HG03354 (cell line): Measurements from ENCODE around the gene EXOC3.
"Not testable (repeated sequence)": the region's sequence is repeated elsewhere in the genome, so short reads cannot be mapped to it uniquely, and the experiment has no call there.

Experiments used
- ATAC-seq: cut with Tn5 transposase; IDR thresholded peaks from one replicate; pipeline ENCODE4 v1.9.1; 2021; ENCODE audit warnings: mild to moderate bottlenecking; ENCODE audit not compliant: unreplicated experiment, poor library complexity, severe bottlenecking

Gene EXOC3

DNA sequence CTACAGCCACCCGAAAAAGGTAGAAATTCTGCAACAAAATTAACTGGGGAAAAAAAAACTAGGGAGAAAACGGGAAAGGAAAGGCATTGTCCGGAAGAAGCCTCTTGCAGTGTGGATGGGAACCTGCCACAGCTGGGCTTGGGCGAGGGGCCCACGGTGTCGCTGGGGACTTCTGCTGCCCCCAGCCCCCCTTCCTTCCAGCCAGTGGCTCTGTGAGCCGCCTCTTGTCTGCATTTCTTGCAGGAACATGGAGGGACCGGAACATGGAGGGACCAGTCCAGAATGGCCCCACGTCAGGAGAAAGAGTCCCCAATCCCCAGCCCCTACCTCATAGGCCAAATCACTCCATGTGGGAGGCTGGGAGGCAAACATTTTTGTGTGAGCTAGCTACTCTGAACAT lies 36.9 kb upstream of the EXOC3 start:
- ATAC-seq = no peak

DNA sequence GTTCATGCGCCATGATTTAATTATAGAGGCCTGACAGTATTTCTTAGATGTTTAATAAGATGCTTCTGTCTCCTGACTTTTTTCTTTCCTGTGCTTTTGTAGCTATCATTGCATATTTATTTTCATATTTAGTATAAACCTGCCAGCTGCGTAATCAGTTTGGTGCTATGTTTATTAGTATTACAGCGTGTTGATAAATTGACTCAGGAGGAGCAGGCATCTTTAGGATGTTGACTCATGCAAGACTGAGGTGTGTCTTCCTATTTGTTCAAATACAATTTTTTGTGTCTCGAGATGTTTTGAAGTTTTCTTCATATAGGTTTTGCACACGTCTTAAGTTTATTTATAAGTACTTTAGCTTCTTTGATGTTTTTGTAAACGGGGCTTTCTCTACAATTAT lies 35.9 kb upstream of the EXOC3 start:
- no peak for ATAC-seq

DNA sequence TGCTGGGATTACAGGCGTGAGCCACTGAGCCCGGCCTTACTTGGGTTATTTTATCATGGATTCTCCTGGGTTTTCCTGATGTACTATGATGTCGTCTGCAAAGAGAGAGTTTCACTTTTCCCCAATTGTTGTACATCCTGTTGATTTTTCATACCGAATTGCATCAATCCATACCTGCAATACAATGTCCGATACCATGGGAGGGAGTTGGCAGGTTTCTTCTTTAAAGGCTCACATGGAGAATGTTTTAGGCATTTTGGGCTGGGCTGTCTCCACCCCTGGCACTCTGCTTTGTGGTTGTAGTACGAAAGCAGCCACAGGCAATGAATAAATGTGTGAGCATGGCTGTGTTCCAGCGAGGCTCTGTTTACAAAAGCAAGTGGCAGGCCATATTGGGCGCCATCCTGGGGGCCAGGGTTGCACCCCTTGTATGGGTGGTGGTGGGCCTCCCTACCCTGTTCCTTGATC lies 35.1 kb upstream of the EXOC3 start:
- ATAC-seq = no peak

DNA sequence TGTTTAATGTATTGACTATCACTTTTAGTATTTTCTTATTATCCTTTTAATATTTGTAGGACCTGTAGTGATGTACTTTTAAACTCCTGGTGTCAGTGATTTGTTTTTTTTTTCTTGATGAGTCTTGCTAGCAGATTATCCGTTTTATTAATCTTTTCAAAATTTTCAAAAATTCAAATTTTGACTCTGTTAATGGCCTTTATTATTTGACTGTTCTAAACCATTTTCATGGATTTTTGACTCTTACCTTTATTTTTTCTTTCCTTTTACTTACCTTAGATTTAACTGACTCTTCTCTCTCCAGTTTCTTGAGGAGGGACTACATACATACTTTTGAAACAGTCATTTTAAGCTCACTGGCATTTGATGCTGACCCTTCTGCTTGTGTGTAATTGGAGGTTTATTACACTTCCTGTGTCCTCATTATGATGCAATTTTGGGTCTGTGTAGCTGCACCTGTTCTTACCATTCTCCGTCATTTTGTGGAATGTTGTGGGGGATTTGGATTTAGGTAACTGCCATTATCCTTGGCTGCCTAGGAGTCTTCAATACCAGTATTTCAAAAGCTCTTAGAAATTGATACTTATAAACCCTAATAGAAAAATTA lies 32.0 kb upstream of the EXOC3 start:
- no peak for ATAC-seq

DNA sequence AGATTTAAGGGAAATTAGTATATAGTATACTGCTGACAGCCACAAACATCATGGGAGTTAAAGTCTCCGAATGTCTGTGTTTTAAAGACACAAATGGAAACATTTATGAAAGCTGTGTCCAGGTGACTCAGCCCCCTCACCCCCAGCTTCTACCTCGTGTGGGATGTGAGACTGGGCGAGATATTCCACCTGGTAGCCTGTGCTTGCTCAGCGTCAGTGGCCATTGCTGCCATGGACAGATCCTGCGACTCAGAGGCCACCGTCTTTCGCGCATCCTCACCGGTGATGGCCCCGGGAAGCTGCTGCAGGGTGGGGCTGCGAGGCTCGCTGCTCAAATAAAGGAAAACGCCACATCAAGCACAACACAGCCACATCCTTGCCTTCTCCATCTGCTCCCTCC lies 31.2 kb upstream of the EXOC3 start:
- ATAC-seq = no peak

DNA sequence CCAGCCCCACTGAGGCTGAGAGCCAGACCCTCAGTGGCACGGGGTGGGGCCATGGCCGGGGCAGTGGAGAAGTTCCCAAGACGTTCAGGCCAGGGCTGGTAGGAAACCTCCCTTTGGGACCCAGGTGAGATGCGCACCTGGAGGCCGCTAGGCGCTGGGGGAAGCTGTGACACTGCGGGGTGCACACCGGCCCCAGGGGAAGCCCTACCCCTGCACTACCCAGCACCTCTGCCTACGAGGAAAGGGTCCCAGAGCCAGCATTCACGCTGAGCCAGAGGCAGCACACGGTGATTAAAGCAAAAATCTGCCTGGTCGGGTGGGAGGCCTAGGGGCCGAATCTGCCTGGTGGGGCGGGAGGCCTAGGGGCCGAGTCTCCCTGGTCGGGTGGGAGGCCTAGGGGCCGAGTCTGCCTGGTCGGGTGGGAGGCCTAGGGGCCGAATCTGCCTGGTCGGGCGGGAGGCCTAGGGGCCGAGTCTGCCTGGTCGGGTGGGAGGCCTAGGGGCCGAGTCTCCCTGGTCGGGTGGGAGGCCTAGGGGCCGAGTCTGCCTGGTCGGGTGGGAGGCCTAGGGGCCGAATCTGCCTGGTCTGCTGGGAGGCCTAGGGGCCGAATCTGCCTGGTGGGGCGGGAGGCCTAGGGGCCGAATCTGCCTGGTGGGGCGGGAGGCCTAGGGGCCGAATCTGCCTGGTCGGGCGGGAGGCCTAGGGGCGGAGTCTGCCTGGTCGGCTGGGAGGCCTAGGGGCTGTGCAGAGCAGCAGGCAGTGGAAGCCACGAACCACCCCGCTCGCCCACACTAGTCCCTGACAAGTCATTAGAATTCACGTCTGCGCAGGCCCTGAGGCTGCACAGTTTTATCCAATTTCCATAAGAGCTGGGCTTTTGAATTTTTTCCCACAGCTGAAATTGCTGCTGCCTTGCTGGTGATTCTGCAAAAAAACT lies 27.7 kb upstream of the EXOC3 start:
- not testable (repeated sequence) for ATAC-seq

DNA sequence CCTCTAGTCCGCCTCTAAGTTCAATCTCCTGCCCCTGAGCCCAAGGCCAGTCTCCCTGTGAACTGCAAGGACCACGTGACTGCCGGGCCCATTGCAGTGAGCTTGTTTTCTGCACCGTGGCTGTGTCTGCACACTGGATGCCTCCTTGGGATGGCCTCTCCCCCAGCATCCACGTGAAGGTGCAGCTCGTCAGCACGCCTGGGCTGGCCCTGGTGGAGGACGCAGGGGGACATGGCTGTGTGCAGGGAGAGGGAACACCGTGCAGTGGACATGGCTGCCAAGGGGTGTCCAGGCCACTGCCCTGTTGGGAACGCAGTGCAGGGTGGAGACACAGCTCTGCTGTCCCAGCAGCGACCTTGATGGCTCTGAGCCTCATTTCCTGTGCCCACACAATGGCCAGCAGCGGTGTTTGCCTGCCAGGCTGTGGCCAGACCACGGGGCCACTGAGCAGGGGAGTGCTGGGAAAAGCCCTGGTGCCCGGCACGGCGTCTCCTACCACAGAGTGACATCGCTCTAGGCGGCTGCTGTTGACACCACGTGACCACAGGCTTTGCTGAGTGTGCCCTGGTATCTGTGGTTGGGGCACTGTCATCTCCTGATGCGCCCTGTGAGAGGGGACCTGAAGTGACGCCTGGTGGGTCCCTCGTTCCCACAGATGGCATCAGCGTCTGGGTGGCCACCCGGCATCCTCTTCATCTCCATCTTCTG lies 26.9 kb upstream of the EXOC3 start:
- ATAC-seq = no peak

DNA sequence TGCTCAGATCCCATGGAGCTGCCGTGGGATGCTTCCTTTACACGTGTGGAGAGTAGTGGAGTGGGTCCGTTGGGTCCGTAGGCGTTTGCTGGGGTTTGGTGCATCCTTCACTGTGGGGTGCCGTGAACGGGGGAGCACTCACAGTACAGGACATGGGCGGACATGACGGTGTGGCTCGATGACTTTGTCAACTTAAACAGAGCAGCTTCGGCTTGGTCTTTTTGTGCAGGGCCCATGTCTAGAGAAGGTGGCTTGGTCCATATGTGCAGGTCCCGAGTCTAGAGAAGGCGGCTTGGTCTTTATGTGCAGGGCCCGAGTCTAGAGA lies 26.4 kb upstream of the EXOC3 start:
- no peak for ATAC-seq

DNA sequence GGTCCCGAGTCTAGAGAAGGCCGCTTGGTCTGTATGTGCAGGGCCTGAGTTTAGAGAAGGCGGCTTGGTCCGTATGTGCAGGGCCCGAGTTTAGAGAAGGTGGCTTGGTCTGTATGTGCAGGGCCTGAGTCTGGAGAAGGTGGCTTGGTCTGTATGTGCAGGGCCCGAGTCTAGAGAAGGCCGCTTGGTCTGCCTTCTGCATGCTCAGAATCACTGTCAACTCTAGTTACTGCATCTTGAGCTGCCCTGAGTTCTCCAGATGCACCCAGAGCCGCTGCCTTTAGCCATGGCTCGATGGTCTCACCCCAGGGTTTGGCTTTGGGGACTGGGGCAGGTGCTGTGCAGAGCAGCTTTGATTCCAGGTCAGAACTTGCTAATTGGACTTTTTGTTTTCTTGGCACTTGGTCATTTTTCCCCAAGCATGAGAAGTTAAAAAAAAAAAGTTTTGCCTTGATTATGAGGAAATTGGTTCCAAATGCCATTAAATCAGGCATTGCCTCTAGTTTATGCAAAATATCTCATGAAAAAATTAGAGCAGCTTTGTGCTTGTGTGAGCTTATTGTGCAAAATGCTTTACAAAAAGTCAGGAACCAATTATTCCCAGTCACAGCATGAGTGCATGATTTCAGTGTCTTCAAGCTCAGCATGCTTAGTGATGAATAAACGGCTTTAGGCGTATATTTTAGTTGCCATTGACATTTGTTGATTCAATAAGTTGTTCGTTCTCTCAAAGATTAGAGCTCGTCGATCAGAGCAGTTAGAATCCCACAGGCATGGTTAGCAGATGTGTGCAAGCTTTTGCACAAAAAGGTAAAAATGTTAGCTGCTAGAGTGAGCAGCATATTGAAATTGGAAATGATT lies 25.4 kb upstream of the EXOC3 start:
- ATAC-seq = no peak

DNA sequence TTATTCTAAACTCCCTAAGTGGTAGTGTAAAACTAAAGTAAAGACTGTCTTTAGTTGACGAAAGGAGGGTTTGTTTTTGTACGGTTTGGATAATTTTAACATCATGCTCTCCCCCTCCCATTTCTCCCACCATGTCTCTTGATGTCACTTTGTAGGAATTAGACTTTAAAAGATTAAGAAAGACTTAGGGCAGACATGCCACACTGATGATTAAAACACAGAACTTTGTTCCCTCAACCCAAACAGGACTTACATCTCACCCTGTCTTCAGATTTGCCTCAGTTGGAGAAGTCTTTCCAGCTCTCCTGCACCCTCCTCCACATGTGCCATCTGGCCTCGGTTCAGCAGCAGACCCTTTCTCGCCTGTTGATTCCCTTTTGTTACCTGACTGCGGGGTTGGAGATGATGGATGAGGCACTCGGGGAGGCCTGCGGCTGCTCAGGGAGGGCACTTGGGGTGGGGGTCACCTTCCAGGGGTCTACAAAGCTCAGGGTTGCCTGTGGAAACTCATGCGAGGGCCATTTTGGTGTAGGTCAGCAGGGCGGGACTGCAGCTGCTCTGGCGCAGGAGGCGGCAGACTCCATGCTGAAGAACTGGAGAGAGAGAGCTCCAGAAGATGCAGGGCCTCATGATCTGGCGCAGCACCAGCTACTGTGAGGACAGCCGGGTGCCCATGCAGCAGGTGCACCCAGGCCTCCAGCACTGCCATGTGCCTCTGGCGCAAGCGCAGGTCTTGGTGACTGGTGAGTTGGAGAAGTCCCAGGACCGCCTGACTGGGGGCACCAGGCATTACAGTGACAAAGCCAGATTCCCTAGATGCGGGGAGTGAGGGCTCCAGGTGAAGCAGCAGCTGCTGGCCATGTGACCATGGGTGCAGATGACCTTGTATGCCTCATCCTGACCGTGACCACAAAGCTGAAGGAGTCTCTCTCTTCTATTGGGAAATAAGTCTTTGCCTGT lies 24.5 kb upstream of the EXOC3 start:
- ATAC-seq = no peak

DNA sequence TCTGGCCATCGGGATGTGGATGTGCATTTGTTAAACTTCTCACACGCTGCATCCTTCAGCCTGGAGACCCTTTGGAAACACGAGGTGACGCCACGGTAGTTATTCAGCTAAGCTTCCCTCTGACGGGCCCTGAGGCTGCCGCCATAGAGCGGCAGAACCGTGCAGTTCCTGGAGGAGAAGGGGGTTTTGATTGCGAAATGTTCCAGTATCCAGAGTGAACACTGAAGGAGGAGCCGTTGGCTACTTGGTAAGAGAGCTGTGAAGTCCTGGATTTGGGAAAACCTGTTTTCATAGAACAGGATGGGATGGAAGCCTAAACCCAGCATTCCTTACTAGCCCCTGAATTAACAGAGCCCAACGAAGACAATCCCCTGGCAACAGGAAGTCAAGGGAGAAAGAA lies 23.0 kb upstream of the EXOC3 start:
- ATAC-seq = no peak

DNA sequence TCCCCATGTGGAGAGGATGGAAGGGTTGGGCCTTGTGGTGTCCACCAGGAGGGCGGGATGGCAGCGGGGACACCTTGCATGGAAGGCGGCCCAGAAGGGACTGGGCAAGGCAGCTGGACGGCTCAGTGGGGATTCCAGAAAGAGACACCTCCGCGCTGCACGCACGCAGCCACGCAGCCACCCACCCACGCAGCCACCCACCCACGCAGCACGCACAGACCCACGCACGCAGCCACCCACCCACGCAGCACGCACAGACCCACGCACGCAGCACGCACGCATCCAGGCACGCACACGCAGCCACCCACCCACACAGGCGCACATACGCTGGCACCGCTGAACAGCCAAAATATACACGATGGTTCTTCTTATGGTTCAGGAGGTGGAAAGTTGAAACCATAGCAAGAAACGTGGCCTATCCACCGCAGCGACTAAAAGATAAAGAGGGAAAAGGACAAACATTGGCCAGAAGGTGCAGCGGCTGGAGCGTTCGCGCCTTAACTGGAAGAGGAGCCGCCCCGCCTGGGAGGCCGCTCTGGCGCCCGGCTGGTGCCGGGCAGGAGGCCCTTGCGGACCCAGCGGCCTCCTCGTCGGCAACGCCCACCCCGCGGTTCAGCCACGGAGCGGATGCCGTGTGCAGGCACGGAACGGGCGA lies 22.2 kb upstream of the EXOC3 start:
- no peak for ATAC-seq

DNA sequence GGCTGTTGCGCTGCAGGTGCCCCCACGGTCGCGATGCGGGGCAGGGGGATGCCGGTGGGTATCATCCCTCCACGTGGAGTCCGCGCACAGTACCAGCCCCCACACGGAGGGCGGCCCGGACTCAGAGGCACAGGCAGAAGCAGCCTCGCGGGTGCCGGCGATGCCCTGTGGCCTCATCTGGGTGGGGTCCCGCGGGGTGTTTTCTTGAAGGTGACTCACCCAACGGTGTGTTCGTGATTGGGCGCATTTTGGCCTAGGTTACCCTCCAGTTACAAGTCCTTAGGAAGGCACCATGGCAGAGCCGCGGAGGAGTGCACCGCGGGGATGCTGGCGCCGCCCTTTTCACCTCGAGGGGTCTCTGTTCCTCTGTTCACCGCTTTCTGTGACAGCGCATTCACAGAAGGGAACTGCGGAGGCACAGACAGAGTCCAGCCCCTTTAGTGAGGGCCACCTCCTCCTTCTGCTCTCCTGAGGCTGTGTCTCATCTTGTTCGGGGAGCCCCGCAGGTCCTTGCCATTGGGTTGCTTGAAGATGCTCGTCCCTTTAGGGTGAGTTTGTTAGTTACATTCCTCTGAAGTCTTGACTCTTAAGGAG lies 21.6 kb upstream of the EXOC3 start:
- no peak for ATAC-seq

DNA sequence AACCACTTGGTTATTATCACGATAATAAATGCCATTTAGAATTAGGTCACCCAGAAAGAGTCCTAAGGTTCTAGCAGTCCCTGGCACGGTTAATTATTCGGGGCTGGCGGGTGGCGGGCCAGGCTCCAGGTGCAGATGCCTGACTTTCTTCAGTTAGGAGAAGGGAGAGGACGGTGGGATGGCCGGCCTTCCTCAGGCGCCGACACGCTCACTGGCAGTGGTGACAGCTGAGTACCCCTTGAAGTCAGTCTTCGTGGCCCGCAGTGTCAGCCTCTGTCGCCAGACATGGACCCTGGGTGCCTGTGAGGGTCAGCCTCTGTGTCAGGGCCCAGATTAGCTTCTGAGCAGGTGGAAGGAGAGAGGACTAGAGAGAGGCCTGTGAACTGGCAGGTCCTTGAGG lies 21.1 kb upstream of the EXOC3 start:
- ATAC-seq = no peak

DNA sequence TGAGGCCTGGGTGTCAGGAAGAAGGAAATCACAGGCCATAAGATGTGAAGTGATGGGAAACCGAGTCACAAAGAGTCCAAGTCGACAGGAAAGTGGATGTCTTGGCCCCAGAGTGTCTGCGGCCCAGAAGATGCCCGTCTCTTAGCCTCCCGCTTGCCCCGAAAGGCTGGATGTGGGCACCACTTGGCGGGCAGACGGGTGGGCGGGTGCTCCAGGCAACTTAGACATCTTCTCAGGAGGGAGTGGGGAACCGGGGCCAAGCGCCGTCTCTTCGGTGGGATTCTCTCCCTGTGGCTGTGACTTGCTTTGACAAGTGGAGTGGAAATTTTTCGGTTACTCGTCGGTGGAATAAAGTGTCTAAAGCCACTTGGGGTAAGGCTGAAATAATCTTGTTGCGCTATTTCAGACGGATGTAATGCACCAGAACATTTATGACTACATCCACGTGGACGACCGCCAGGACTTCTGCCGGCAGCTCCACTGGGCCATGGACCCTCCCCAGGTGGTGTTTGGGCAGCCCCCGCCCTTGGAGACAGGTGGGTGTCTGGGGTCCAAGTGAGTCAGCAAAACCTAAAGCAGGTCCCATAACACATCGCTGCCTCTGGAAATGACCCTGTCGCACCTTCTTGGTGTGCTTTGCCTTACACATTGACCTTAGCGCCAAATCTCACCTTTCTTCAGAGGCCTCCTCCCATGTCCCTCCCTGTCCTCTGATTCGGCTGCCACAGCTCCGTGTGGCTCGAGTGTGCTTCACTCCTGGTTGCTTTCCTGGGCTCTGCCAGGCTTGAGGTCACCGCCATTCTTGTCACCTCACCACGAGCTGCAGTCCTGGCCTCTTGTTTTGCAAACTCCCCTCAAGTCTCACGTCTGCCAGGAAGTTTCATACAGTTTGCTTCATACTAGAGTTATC lies 20.4 kb upstream of the EXOC3 start:
- no peak for ATAC-seq

DNA sequence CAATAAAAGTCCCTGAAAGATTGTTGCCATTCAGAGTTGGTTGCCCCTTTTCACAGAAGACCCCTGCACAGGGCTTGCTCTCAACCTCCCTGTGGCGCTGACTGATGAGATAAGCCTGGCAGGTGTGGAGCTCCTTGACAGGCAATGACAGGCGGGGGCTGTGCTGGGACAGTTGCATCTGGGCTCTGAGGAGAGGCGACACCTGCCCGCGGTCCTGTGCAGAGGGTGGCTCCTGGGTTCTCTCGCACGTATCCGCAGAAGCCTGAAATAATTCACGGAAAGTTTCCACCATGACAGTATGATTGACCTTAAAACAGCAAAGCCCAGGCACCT lies 19.8 kb upstream of the EXOC3 start:
- no peak for ATAC-seq

DNA sequence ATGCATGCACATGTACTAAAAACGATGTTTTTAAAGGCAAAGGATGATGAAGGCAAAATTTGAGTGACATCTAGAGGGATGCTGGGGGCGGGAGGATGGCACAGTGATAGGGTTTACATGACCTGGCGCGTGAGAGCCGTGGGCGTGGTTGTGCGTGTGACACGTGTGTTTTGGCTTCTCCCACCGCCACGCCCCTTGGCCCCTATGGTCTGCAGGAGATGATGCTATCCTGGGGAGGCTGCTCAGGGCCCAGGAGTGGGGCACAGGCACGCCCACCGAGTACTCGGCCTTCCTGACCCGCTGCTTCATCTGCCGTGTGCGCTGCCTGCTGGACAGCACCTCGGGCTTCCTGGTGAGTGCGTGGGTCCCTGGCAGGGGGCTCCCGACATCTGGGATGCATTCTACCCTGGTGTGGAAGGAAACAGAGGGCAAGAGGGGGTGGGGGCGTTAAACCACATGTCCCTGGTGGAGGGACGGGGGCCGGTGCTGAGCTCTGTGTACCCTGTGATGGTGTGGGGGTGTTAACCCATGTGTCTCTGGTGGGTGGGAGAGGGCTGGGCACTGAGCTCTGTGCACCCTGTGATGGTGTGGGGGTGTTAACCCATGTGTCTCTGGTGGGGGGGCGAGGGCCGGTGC lies 19.2 kb upstream of the EXOC3 start:
- no peak for ATAC-seq
